KOPT-K1 (cell line): ENCODE data around the gene TBATA.
A peak's percentile ranks its signal among the peaks of the same experiment; 100 is the strongest.

Source experiments
- H3K27ac ChIP-seq: fragments of 200-600 bp; sonication (generic); 2 replicates; pipeline ENCODE4 v1.5.1; 2016; ENCODE audit warnings: antibody characterized with exemption, mild to moderate bottlenecking, low read depth, low read length; ENCODE audit not compliant: poor library complexity, severe bottlenecking
- H3K36me3 ChIP-seq: fragments of 200-600 bp; sonication (generic); 2 replicates; pipeline ENCODE4 v1.5.1; 2017; ENCODE audit warnings: antibody characterized with exemption, mild to moderate bottlenecking, low read length, moderate library complexity; ENCODE audit not compliant: insufficient read depth
- H3K9me3 ChIP-seq: fragments of 200-600 bp; sonication (generic); 2 replicates; pipeline ENCODE4 v1.5.1; 2017; ENCODE audit warnings: antibody characterized with exemption, low read length, mild to moderate bottlenecking; ENCODE audit not compliant: insufficient read depth, poor library complexity, severe bottlenecking

Gene TBATA, protein sequence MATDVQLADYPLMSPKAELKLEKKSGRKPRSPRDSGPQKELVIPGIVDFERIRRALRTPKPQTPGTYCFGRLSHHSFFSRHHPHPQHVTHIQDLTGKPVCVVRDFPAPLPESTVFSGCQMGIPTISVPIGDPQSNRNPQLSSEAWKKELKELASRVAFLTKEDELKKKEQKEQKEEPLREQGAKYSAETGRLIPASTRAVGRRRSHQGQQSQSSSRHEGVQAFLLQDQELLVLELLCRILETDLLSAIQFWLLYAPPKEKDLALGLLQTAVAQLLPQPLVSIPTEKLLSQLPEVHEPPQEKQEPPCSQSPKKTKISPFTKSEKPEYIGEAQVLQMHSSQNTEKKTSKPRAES

DNA sequence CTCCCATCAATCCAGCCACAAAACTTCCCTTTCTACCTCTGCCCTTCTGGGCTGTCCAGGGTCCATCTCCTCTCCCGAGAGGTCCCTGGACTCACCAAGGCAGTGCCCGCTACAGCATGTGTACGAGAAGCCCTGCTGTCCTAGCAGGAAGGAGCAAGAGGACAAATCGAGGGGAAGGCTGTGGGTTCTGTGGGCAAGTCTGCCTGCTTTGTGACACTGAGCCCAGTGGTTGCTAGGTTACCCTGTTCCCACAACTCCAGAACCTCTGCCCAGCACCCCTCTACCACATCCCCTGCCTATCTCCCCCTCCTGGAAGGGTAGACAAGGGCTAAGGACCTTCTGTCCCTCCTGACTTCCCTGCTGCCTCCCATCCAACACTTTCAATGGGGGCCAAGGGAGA lies at the start of gene TBATA:
Gene TBATA (minus strand): TSS at position 188 of the 400 bp plus-strand sequence. CDS start 1,998 bp downstream, outside the sequence.
- no peaks in the 10 kb centered on the region for H3K36me3 ChIP-seq
- H3K9me3 ChIP-seq = no peaks in the 10 kb centered on the region
- H3K27ac ChIP-seq = no peak within 1 kb of the TSS

DNA sequence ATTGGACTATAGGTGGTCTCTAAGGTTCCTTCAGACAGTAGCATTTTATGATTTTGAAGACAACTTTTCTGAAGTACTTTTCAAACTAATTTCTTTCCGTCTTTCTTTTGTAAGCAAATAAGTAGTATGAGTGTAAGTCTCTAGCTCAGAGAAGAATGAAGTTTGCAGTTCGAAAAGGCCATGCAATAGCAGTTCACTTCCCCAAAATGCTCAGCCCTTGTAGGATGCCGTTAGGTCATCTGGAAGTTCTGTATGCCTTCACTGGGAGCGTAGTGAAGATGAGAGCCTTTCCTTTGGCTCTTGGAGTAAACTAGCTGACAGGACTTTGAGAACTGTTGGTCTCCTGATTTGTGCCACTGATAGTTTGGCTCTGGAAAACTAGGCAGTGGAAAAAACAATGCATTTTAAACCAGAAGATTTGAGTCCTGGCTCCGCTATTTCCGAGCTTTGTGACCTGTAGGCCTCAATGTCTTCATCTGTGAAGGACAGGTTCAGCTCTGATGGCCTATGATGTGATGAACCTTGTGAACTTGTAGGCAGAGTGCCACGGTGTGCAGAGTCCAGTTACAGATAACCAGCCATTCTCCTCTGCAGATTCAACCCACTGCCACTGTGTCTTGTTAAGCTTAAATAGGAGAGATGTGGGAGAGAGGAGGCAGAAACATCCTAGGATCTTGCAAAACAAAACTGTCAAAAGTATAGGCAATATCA lies 49.4 kb upstream of the TBATA start:
- no peak overlapping the region for H3K27ac ChIP-seq
- peaks cover 4% of the 10 kb centered on the region; the same call in 1 of the 2 replicates for H3K36me3 ChIP-seq
- H3K9me3 ChIP-seq = peaks cover 7% of the 10 kb centered on the region

DNA sequence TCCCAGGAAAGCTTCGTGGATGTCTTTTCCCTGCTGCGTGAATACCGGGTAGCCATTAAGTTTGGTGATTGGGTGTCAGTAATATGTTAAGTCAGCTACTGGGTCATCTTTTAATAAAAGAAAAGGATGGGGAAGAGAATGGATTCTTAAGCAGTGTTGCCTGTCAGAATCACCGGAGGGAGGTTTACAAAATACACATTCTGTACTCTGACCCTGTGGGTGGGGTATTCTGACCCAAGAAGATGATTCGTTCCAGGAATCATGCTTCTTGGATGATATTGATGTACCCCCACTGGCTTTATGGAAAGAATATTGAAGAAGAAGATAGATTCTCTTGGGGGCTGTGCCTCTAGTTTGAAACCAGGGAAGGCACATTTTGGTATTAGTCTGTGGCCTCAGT lies 48.8 kb upstream of the TBATA start:
- Histone ChIP-seq H3K27ac (no peak overlapping the region), H3K9me3 (peaks cover 7% of the 10 kb centered on the region), H3K36me3 (peaks cover 4% of the 10 kb centered on the region; the same call in 1 of the 2 replicates)

DNA sequence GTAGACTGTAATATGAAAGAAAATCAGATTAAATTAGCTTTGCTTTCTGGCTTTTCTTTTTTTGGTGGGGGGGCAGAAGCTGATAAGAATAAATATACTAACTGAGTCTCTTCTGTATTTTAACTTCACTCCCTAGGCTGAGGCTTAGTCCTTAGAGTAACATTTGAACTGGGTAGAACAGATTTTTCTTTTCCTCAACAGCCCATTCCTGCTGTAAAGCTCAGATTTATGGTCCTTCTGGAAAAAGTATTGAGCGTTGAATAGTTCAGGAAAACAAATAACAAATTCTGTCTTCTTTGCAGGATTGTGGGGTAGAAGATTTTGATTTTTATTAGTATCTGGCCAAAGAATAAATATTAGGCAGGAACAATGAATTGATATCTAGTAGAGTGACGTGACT lies 48.4 kb upstream of the TBATA start:
- H3K27ac ChIP-seq = no peak overlapping the region
- H3K36me3 ChIP-seq = peaks cover 4% of the 10 kb centered on the region; the same call in 1 of the 2 replicates
- peaks cover 7% of the 10 kb centered on the region for H3K9me3 ChIP-seq

DNA sequence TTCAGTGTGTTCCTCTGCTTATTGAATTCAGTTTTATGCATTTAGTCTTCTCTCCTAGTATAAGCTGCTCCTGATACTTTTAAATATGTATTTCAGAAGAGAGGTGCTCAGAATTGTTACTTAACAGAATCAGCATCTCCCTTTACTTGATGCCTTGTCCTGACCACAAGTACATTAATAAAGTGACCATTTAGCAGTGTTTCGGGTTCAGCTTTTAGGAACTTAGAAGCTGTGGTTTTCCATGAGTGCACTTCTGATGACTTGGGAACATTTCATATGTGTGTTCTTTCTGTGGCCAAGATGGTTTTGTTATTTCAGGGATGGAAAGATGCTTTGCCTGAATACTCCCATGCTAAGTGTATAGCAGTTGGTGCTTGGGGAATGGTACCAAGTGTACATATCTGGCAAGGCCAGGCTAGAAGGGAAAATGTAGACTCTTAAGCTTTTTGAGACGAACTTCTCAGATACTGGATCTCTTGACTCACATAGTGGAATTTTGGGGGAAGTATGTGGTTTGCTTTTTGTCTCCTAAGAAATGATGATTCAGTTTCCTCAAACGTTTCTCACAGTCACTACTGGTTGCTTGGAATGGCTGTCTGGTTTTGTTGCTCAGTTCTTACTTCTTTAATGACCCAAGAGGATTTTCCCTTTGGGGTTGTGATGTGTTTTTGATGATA lies 47.8 kb upstream of the TBATA start:
- H3K36me3 ChIP-seq = peaks cover 4% of the 10 kb centered on the region; the same call in 1 of the 2 replicates
- no peak overlapping the region for H3K27ac ChIP-seq

DNA sequence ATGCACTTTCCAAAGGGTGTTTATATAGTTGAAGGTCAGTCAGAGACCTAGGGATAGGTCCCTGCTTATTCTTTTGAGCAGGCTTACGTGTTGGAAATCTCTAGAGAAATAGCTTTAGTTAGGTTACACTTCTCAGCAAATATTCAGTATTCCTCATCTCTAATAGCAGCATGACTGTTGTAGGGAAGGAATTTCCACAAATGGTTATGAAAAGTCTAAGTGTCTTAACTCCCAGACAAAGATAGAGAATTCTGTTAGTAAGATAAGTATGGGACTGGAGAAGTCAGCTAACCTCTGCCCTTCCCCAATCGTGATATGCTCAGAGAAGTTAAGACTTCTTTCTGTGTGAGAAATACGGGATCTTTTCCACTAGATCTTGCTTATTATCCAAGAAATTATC lies 47.0 kb upstream of the TBATA start:
- no peak overlapping the region for H3K27ac ChIP-seq

More for the DNA sequence above, 47.8 kb upstream of the TBATA start:
- H3K9me3 ChIP-seq = peaks cover 7% of the 10 kb centered on the region

DNA sequence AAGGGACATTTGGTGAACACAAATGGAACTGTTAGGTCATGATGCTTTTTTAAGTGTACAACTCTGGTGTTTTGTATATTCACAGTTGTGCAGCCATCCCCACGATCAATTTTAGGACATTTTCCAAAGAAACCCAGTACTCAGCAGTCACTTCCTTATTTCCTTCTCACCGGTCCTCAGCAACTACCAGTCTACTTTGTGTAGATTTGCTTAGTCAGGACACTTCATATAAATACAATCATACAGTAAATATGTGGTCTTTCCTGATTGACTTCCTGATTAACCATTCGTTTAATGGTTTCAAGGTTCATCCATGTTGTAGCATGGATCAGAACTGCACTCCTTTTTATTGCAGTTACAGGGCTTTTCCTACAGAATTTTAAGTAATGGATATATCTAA lies 45.0 kb upstream of the TBATA start:
- peaks cover under 1% of the 10 kb centered on the region; the same call in 1 of the 2 replicates for H3K36me3 ChIP-seq
- H3K9me3 ChIP-seq = no peaks in the 10 kb centered on the region
- H3K27ac ChIP-seq = no peak overlapping the region

More for the DNA sequence above, 47.0 kb upstream of the TBATA start:
- H3K36me3 ChIP-seq = no peaks in the 10 kb centered on the region
- peaks cover under 1% of the 10 kb centered on the region for H3K9me3 ChIP-seq

DNA sequence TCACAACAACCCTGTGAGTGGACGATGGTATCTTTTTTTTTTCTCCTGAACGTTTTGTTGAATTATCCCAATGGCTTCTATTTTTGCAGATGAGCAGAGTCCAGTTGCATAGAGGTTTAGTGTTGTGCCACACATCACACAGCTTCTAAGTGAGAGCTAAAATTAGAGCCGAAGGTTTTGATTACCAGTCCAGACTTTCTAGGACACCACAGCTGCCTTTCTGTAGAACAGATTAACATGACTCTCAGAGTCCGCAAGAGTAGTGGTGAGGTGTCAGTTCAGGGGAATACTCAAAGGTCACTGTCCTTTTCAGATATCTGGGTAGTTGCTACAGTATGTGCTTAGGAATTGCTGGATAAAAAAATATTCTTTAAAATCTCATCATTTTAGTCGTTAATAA lies 44.4 kb upstream of the TBATA start:
- H3K9me3 ChIP-seq = no peaks in the 10 kb centered on the region
- no peak overlapping the region for H3K27ac ChIP-seq
- H3K36me3 ChIP-seq = peaks cover 5% of the 10 kb centered on the region; the same call in 1 of the 2 replicates

DNA sequence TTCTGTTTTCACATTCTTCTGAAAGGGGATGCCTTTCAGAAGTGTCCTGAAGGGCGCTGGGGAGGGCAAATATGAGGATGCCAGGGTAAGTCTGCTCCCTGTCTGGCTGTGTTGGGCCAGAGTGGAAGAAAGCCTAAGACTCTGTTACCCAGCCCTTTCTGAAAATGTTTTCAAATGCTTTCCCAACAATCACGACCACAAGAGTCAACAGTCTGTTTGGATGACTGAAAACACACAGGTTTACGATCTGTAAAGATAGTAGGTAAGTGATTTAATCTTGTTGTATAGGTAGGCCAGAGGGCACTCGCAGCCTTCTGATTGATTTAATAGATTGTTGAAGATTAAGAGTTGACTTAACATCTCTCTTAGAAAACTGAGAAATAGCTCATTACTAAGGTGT lies 43.7 kb upstream of the TBATA start:
- no peak overlapping the region for H3K27ac ChIP-seq
- peaks cover 5% of the 10 kb centered on the region; the same call in 1 of the 2 replicates for H3K36me3 ChIP-seq
- H3K9me3 ChIP-seq = no peaks in the 10 kb centered on the region

DNA sequence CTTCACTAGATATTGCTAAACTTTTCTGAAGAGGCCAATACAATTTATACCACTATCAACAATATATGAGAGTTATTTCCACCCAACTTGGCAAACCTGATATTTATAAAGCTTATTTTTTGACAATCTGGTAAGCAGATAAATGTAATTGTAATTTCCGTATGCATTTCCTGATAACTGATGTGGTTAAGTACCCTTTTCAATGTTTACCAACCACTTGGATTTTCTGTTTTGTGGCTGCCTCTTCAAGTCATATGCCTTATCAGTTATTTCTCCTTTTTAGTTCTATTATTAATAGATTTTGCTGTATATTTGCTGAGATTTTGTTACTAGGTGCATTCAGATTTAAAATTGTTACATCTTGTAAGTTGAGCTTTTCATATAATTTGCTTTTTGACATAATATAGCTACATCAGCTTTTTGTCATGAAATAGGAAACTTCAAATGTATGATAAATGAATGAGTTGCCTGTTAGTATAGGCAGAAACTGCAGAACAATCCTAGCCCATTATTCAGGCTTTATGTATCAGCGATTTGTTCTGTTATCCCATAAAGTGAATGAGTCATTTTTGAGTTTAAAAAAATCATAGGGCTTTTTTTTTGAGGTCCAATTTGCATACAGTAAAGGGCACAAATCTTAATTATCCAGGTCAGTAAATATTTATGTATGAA lies 42.0 kb upstream of the TBATA start:
- Histone ChIP-seq H3K9me3 (no peaks in the 10 kb centered on the region), H3K27ac (no peak overlapping the region), H3K36me3 (peaks cover 5% of the 10 kb centered on the region; the same call in 1 of the 2 replicates)

DNA sequence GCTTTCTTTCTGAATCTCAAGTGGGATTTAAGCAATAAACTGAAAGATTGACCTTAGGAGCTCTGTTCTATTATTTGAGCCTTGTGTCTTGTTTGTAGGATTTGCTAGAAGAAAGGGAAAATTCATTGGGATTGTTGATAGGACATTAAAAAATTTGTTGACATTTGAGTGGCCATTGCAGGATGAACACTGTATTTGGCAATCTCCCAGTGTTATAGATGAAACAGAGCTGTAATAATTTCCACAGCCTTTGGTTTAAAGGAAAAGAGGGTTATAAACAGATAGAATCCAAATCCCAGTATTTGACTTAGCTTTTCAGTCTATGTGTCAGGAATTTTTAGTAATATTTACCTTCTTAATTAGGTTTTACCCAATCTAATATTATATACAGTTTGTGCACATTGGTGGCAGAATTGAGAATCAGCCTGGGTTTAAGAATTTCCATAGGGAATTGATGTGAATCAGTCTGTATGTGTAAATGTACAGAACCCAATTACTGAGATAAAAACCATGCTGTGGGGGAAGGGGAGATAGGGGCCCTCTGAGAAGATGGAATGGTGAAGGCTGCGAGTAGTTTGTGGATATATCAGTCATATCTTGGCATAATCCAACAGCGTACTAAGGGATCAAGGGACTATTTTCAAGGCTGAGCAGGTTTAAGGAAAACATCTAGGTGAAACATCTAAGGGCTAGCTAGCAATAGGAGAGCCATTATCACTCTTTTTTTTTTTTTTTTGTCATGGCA lies 37.1 kb upstream of the TBATA start:
- H3K36me3 ChIP-seq = peaks cover 16% of the 10 kb centered on the region; the same call in 1 of the 2 replicates
- no peak overlapping the region for H3K27ac ChIP-seq
- no peaks in the 10 kb centered on the region for H3K9me3 ChIP-seq

DNA sequence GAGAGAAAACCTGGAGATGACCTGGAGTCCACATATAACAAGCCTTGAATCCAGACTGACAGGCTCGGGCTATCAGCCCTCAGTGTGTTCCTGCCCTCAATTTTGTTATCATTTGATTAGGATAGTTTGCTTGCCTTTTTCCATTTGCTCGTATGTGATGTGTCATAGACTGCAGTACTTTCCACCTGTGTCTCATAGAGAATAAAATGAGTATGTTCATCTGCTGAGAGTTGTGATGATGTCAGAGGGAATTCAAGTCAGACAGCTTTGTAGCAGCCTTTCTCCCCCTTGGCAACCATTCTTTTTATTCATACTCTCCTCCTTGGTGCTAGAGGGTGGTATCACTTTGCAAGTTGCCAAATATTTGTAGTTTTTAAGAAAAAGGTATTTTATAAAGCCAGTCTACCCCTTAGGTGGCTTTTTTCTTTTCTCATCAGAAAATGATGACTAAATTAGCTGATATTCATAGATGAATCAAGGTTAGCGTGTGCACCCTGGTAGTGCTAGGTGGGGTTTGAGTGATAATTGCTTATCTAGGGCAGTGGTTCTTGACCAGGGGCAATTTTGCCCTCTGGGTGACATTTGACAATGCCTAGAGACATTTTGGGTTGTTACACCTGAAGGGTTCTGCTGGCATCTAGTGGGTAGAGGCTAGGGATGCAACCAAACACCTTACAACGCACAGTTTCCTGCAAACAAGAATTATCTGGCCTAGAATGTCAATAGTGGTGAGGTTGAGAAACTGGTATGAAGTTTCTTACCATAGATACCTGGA lies 36.0 kb upstream of the TBATA start:
- Histone ChIP-seq H3K36me3 (peaks cover 16% of the 10 kb centered on the region; the same call in 1 of the 2 replicates), H3K9me3 (no peaks in the 10 kb centered on the region), H3K27ac (no peak overlapping the region)

DNA sequence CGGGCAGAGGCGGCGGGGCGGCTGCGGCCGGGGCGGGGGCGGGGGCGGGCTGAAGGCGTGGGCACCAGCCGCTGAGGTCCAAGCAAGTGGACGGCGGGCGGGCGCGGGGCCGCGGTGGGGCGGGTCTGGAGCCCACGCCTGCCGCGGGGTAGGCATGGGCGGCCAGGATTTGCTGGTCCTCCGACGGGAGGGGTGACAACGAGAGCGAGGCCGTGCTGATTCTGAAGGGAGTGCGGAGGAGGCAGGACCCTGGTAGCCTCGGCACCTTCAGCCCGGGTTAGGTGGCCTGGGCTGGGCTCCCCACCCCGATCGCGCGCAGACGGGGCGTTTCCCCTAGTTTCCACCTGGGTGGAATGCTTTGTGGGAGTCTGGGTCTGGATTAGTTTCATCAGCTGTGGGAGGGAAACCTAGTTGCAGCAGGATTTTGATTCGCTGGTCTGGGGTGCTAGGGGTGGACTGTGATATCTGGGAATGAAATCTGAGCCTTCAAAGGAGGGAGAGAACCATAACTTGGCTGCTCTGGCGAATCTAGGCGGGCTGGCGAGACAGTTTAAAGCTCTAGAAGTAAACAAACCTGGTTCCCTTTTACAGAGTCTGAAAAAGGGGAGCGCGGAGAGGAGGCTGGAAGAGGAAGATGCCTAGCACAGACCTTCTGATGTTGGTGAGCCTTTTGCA lies 31.2 kb upstream of the TBATA start:
- Histone ChIP-seq H3K27ac (peak overlapping the region; percentile 16), H3K9me3 (no peaks in the 10 kb centered on the region), H3K36me3 (peaks cover 9% of the 10 kb centered on the region; the same call in 1 of the 2 replicates)
